HEK293 (cell line): ENCODE data around the gene PCP2.

Experiments used
- EGR2 ChIP-seq: fragments of 450-650 bp; formaldehyde crosslinking; IDR thresholded peaks from 2 replicates; pipeline ENCODE4 v1.5.1; 2016; ENCODE audit warnings: low read depth, missing biosample characterization, missing genetic modification characterization
- IKZF3 ChIP-seq: fragments of 450-650 bp; IDR thresholded peaks from 2 replicates; pipeline ENCODE4 v1.5.0; 2018; ENCODE audit warnings: missing biosample characterization, mild to moderate bottlenecking, missing genetic modification characterization, moderate library complexity
- ZBTB17 ChIP-seq: fragments of 450-650 bp; formaldehyde crosslinking; IDR thresholded peaks from 2 replicates; pipeline ENCODE4 v1.5.1; 2016; ENCODE audit warnings: missing biosample characterization, missing genetic modification characterization
- ZBTB8A ChIP-seq: fragments of 450-650 bp; formaldehyde crosslinking; IDR thresholded peaks from 2 replicates; pipeline ENCODE4 v1.5.1; 2016; ENCODE audit warnings: missing biosample characterization, missing genetic modification characterization
- ZEB2 ChIP-seq: fragments of 450-650 bp; formaldehyde crosslinking; IDR thresholded peaks from 2 replicates; pipeline ENCODE4 v1.5.1; 2016; ENCODE audit warnings: missing biosample characterization, missing genetic modification characterization
- ZNF548 ChIP-seq: fragments of 450-650 bp; formaldehyde crosslinking; IDR thresholded peaks from 2 replicates; pipeline ENCODE4 v1.5.1; 2016; ENCODE audit warnings: missing biosample characterization, missing genetic modification characterization
- ZNF610 ChIP-seq: fragments of 450-650 bp; formaldehyde crosslinking; IDR thresholded peaks from 2 replicates; pipeline ENCODE4 v1.5.1; 2016; ENCODE audit warnings: missing biosample characterization, missing genetic modification characterization, borderline replicate concordance
- ZNF621 ChIP-seq: fragments of 450-650 bp; formaldehyde crosslinking; IDR thresholded peaks from 2 replicates; pipeline ENCODE4 v1.5.1; 2017; ENCODE audit warnings: missing biosample characterization, missing genetic modification characterization
- ZNF785 ChIP-seq: fragments of 450-650 bp; formaldehyde crosslinking; IDR thresholded peaks from 2 replicates; pipeline ENCODE4 v1.5.1; 2016; ENCODE audit warnings: missing biosample characterization, missing genetic modification characterization
- TF ChIP-seq, protein P1 (sequence below): fragments of 450-650 bp; formaldehyde crosslinking; optimal IDR thresholded peaks from 2 replicates; pipeline ENCODE3; 2016; ENCODE audit warnings: missing biosample characterization, mild to moderate bottlenecking, missing genetic modification characterization
- TF ChIP-seq, protein P2 (sequence below): fragments of 450-650 bp; formaldehyde crosslinking; IDR thresholded peaks from 2 replicates; pipeline ENCODE4 v1.5.1; 2016; ENCODE audit warnings: missing biosample characterization, missing genetic modification characterization
- TF ChIP-seq, protein P3 (sequence below): fragments of 450-650 bp; formaldehyde crosslinking; IDR thresholded peaks from 2 replicates; pipeline ENCODE4 v1.5.1; 2016; ENCODE audit warnings: missing biosample characterization, missing genetic modification characterization
- TF ChIP-seq, protein P4 (sequence below): fragments of 450-650 bp; formaldehyde crosslinking; IDR thresholded peaks from 2 replicates; pipeline ENCODE4 v1.5.1; 2017; ENCODE audit warnings: missing biosample characterization, missing genetic modification characterization

DNA sequence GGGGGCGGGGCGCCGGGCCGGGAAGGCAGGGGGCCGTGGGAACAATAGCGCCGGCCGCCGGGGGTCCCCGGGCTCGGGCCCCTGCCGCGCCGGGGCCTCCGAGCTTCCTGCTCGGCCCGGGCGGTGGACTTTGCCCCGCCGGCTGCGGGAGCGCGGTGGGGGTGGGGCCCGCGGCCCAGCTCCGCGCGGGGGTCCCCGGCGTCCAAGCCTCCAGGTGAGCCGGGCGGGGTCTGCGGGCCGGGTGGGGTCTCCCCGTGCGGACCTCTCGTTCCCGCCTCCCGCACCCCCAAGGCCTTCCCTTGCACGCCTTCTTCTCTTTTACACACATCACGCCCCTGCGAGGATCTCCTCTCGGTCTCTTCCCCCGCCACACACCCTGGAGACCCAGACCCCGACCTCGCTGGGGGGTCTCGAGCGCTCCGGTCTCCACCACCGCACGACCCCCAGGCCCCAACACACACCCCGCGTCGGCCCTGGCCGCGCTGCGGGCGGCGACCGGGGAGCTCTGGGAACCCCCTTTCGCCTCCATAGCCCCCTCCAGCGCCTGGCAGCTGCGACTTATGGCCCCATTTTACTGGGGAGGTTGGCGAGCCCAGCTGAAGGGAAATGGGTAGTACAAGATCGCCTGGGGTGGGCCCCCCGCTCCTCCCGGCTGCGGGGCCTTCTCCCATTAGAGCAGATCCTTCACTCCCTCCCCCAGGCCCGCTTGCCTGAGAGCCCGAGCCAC, 37.1 kb downstream of the PCP2 start:
- TF ChIP-seq ZEB2 (tag by site-specific recombination) (0 out of 2 replicates have a peak, but pooled peaks have one; percentile 31), IKZF3 (tag by site-specific recombination) (no peak), ZBTB8A (no peak), ZBTB17 (tag by site-specific recombination) (no peak), ZNF785 (no peak), EGR2 (tag by site-specific recombination) (no peak), ZNF621 (tag by site-specific recombination) (no peak), ZNF548 (tag by site-specific recombination) (no peak), ZNF610 (tag by site-specific recombination) (no peak)
- TF ChIP-seq, protein P1, sequence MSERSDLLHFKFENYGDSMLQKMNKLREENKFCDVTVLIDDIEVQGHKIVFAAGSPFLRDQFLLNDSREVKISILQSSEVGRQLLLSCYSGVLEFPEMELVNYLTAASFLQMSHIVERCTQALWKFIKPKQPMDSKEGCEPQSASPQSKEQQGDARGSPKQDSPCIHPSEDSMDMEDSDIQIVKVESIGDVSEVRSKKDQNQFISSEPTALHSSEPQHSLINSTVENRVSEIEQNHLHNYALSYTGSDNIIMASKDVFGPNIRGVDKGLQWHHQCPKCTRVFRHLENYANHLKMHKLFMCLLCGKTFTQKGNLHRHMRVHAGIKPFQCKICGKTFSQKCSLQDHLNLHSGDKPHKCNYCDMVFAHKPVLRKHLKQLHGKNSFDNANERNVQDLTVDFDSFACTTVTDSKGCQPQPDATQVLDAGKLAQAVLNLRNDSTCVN (tag by site-specific recombination), result peak; percentile 48
- TF ChIP-seq, protein P2, sequence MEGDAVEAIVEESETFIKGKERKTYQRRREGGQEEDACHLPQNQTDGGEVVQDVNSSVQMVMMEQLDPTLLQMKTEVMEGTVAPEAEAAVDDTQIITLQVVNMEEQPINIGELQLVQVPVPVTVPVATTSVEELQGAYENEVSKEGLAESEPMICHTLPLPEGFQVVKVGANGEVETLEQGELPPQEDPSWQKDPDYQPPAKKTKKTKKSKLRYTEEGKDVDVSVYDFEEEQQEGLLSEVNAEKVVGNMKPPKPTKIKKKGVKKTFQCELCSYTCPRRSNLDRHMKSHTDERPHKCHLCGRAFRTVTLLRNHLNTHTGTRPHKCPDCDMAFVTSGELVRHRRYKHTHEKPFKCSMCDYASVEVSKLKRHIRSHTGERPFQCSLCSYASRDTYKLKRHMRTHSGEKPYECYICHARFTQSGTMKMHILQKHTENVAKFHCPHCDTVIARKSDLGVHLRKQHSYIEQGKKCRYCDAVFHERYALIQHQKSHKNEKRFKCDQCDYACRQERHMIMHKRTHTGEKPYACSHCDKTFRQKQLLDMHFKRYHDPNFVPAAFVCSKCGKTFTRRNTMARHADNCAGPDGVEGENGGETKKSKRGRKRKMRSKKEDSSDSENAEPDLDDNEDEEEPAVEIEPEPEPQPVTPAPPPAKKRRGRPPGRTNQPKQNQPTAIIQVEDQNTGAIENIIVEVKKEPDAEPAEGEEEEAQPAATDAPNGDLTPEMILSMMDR (tag by site-specific recombination), result no peak
- TF ChIP-seq, protein P3, sequence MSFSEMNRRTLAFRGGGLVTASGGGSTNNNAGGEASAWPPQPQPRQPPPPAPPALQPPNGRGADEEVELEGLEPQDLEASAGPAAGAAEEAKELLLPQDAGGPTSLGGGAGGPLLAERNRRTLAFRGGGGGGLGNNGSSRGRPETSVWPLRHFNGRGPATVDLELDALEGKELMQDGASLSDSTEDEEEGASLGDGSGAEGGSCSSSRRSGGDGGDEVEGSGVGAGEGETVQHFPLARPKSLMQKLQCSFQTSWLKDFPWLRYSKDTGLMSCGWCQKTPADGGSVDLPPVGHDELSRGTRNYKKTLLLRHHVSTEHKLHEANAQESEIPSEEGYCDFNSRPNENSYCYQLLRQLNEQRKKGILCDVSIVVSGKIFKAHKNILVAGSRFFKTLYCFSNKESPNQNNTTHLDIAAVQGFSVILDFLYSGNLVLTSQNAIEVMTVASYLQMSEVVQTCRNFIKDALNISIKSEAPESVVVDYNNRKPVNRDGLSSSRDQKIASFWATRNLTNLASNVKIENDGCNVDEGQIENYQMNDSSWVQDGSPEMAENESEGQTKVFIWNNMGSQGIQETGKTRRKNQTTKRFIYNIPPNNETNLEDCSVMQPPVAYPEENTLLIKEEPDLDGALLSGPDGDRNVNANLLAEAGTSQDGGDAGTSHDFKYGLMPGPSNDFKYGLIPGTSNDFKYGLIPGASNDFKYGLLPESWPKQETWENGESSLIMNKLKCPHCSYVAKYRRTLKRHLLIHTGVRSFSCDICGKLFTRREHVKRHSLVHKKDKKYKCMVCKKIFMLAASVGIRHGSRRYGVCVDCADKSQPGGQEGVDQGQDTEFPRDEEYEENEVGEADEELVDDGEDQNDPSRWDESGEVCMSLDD (tag by site-specific recombination), result no peak
- TF ChIP-seq, protein P4, sequence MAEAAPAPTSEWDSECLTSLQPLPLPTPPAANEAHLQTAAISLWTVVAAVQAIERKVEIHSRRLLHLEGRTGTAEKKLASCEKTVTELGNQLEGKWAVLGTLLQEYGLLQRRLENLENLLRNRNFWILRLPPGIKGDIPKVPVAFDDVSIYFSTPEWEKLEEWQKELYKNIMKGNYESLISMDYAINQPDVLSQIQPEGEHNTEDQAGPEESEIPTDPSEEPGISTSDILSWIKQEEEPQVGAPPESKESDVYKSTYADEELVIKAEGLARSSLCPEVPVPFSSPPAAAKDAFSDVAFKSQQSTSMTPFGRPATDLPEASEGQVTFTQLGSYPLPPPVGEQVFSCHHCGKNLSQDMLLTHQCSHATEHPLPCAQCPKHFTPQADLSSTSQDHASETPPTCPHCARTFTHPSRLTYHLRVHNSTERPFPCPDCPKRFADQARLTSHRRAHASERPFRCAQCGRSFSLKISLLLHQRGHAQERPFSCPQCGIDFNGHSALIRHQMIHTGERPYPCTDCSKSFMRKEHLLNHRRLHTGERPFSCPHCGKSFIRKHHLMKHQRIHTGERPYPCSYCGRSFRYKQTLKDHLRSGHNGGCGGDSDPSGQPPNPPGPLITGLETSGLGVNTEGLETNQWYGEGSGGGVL (tag by site-specific recombination), result no peak
